ENCODE results near the gene TENM4. TPM values are rescaled to one million over a fixed set of nuclear protein-coding genes. Genes with fewer than 3 reads are reported as not detected.

TENM4 gene
- polyA plus RNA-seq, 1 of the 3 experiments (the other 2 are of a cell fraction) = 16.7 TPM

DNA sequence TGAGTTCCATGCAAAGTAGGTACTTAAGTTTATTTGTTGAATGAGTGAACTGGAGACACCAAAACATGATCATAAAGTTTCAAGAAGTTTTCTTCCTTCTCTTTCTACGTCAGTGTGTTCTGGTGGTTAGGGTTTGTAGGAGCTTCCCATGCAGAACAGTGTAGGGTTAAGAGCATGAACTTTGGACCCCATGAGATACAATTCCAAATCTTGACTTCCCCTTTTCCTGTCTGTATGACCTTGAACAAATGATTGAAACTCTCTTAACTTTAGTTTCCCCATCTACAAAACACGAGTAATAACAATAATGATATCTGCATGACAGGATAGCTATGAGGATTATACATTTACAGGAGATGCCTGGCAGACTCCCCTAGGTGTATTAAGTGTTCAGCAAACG, 41.0 kb upstream of the TENM4 start:
- Histone ChIP-seq H3K27me3 (ENCODE audit: insufficient read depth) (no peaks in the 10 kb centered on the region), H3K9me2 (no peaks in the 10 kb centered on the region), H3F3A (replicated peaks; ENCODE audit: insufficient read depth) (no peaks in the 10 kb centered on the region), H2AFZ (ENCODE audit: low read depth) (no peak overlapping the region), H3K36me3 (replicated peaks in 1 of 2; ENCODE audit: control insufficient read depth in 1 of 2, insufficient read depth in 2 of 2, low read length in 1 of 2) (no peaks in the 10 kb centered on the region), H3K9me3 (no peaks in the 10 kb centered on the region), H3K4me1 (ENCODE audit: control insufficient read depth in 1 of 2, insufficient read depth in 2 of 2, low read depth in 1 of 2, low read length in 1 of 2) (no peaks in the 10 kb centered on the region), H4K20me1 (ENCODE audit: insufficient read depth) (no peaks in the 10 kb centered on the region), H3K9ac (no peak overlapping the region), H3K27ac (ENCODE audit: low read depth in 2 of 2, low read length in 1 of 2) (no peak overlapping the region), H3K79me2 (ENCODE audit: insufficient read depth) (no peaks in the 10 kb centered on the region), H3K4me2 (no peak overlapping the region), H3K4me3 (ENCODE audit: low read depth in 2 of 2, low read length in 1 of 2) (no peak overlapping the region)
- ChIA-PET CTCF (interaction anchor here (0.9 to 2.6 kb wide), 4 partner anchors 10 to 42 kb away, joined by 3 to 14 read pairs (median 3); no protein-coding TSS in a partner anchor), POLR2A (no interaction called here)
- TF ChIP-seq, protein P1, sequence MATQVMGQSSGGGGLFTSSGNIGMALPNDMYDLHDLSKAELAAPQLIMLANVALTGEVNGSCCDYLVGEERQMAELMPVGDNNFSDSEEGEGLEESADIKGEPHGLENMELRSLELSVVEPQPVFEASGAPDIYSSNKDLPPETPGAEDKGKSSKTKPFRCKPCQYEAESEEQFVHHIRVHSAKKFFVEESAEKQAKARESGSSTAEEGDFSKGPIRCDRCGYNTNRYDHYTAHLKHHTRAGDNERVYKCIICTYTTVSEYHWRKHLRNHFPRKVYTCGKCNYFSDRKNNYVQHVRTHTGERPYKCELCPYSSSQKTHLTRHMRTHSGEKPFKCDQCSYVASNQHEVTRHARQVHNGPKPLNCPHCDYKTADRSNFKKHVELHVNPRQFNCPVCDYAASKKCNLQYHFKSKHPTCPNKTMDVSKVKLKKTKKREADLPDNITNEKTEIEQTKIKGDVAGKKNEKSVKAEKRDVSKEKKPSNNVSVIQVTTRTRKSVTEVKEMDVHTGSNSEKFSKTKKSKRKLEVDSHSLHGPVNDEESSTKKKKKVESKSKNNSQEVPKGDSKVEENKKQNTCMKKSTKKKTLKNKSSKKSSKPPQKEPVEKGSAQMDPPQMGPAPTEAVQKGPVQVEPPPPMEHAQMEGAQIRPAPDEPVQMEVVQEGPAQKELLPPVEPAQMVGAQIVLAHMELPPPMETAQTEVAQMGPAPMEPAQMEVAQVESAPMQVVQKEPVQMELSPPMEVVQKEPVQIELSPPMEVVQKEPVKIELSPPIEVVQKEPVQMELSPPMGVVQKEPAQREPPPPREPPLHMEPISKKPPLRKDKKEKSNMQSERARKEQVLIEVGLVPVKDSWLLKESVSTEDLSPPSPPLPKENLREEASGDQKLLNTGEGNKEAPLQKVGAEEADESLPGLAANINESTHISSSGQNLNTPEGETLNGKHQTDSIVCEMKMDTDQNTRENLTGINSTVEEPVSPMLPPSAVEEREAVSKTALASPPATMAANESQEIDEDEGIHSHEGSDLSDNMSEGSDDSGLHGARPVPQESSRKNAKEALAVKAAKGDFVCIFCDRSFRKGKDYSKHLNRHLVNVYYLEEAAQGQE (IDR thresholded peaks at IDR 0.05; ENCODE audit: low read depth, low read length) = no peak
- TF ChIP-seq MEF2A (IDR thresholded peaks at IDR 0.05; ENCODE audit: borderline replicate concordance, low read depth) = no peak
- TF ChIP-seq, protein P2, sequence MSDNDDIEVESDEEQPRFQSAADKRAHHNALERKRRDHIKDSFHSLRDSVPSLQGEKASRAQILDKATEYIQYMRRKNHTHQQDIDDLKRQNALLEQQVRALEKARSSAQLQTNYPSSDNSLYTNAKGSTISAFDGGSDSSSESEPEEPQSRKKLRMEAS (IDR thresholded peaks at IDR 0.05; ENCODE audit: low read depth) = no peak
- TF ChIP-seq, protein P3, sequence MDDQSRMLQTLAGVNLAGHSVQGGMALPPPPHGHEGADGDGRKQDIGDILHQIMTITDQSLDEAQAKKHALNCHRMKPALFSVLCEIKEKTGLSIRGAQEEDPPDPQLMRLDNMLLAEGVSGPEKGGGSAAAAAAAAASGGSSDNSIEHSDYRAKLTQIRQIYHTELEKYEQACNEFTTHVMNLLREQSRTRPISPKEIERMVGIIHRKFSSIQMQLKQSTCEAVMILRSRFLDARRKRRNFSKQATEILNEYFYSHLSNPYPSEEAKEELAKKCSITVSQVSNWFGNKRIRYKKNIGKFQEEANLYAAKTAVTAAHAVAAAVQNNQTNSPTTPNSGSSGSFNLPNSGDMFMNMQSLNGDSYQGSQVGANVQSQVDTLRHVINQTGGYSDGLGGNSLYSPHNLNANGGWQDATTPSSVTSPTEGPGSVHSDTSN (IDR thresholded peaks at IDR 0.05) = no peak
- DNase-seq = no peak
- WGBS (ENCODE audit: low lambda C conversion rate) = 31% methylated on average over 3 of the region's 3 CpGs

DNA sequence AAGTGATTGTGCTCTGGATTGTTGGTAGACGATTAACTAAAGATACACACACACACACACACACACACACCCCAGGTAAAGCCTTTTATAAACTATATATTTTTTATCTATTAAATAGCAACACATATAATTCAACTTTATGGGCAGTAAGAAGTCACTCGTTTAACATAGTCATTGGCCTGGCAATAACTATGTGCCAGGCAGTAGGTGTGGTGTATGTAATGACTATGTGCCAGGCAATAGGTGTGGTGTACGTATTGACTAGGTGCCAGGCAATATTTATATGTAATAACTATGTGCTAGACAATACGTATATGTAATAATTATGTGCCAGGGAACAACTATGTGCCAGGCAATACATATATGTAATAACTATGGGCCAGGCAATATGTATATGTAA, 40.0 kb upstream of the TENM4 start:
- no peak overlapping the region for H2AFZ ChIP-seq (ENCODE audit: low read depth)
- no peak overlapping the region for H3K9ac ChIP-seq
- no peaks in the 10 kb centered on the region for H3K79me2 ChIP-seq (ENCODE audit: insufficient read depth)
- H3K4me3 ChIP-seq (ENCODE audit: low read depth in 2 of 2, low read length in 1 of 2) = no peak overlapping the region
- H3K9me3 ChIP-seq = no peaks in the 10 kb centered on the region
- H3K27ac ChIP-seq (ENCODE audit: low read depth in 2 of 2, low read length in 1 of 2) = no peak overlapping the region
- CTCF ChIA-PET = interaction anchor here (0.9 to 1.1 kb wide), 2 partner anchors 12 to 31 kb away, joined by 3 read pairs; no protein-coding TSS in a partner anchor
- H4K20me1 ChIP-seq (ENCODE audit: insufficient read depth) = no peaks in the 10 kb centered on the region
- no peaks in the 10 kb centered on the region for H3F3A ChIP-seq (replicated peaks; ENCODE audit: insufficient read depth)
- DNase-seq = no peak
- H3K9me2 ChIP-seq = no peaks in the 10 kb centered on the region
- no peaks in the 10 kb centered on the region for H3K36me3 ChIP-seq (replicated peaks in 1 of 2; ENCODE audit: control insufficient read depth in 1 of 2, insufficient read depth in 2 of 2, low read length in 1 of 2)
- H3K27me3 ChIP-seq (ENCODE audit: insufficient read depth) = no peaks in the 10 kb centered on the region
- WGBS (ENCODE audit: low lambda C conversion rate) = 64% methylated on average over 4 of the region's 4 CpGs
- no peak overlapping the region for H3K4me2 ChIP-seq
- H3K4me1 ChIP-seq (ENCODE audit: control insufficient read depth in 1 of 2, insufficient read depth in 2 of 2, low read depth in 1 of 2, low read length in 1 of 2) = no peaks in the 10 kb centered on the region
- POLR2A ChIA-PET = no interaction called here
- TF ChIP-seq NRF1 (IDR thresholded peaks at IDR 0.05; ENCODE audit: low read depth, low read length) = no peak
- no peak for TF ChIP-seq FOXM1 (IDR thresholded peaks at IDR 0.05; ENCODE audit: low read depth)
- TF ChIP-seq TCF12 (IDR thresholded peaks at IDR 0.05) = no peak
- no peak for TF ChIP-seq USF2 (IDR thresholded peaks at IDR 0.05; ENCODE audit: borderline replicate concordance, low read depth, low read length)
- TF ChIP-seq RAD21 (IDR thresholded peaks at IDR 0.05; ENCODE audit: low read length) = no peak
- TF ChIP-seq MXI1 (IDR thresholded peaks at IDR 0.05; ENCODE audit: low read depth, low read length) = no peak
- TF ChIP-seq MEF2A (IDR thresholded peaks at IDR 0.05; ENCODE audit: borderline replicate concordance, low read depth) = no peak
- TF ChIP-seq EP300 (IDR thresholded peaks at IDR 0.05; ENCODE audit: borderline replicate concordance in 1 of 2, low read depth in 1 of 2, low read length in 1 of 2) = no peak
- TF ChIP-seq, protein P1 (IDR thresholded peaks at IDR 0.05; ENCODE audit: low read depth, low read length) = no peak
- TF ChIP-seq SMC3 (IDR thresholded peaks at IDR 0.05; ENCODE audit: low read depth, low read length) = no peak
- TF ChIP-seq RXRA (IDR thresholded peaks at IDR 0.05; ENCODE audit: borderline replicate concordance, low read depth) = no peak
- TF ChIP-seq RFX5 (IDR thresholded peaks at IDR 0.05; ENCODE audit: low read length) = no peak
- TF ChIP-seq FOSL2 (IDR thresholded peaks at IDR 0.05; ENCODE audit: borderline replicate concordance, low read depth) = no peak
- TF ChIP-seq IRF3 (IDR thresholded peaks at IDR 0.05; ENCODE audit: low read depth, low read length) = no peak
- no peak for TF ChIP-seq ELF1 (IDR thresholded peaks at IDR 0.05)

All from SK-N-SH (cell line).